Muscle layer of duodenum (tissue), 2 donors: ENCODE measurements around the gene SND1.

Experiments
- H3K27ac ChIP-seq: one replicate; pipeline ENCODE4 v1.7.0; 2013; ENCODE audit warnings: mild to moderate bottlenecking, low read length
- H3K27me3 ChIP-seq: one replicate; pipeline ENCODE4 v1.7.0; 2013; ENCODE audit warnings: low read depth, mild to moderate bottlenecking, control low read depth, low read length
- H3K36me3 ChIP-seq, 2 donors: one replicate each; pipeline ENCODE4 v1.7.0; 2013; ENCODE audit warnings: low read length in 2 of 2, control low read depth in 1 of 2, mild to moderate bottlenecking in 1 of 2; ENCODE audit not compliant: insufficient read depth in 2 of 2, control insufficient read depth in 1 of 2
- H3K4me1 ChIP-seq, 2 donors: one replicate each; pipeline ENCODE4 v1.7.0; 2013; ENCODE audit warnings: low read length in 2 of 2, mild to moderate bottlenecking in 2 of 2, control low read depth in 1 of 2, moderate library complexity in 1 of 2; ENCODE audit not compliant: insufficient read depth in 2 of 2, control insufficient read depth in 1 of 2
- H3K4me3 ChIP-seq, 2 donors: one replicate each; pipeline ENCODE4 v1.7.0; 2013; ENCODE audit warnings: low read length in 2 of 2, low read depth in 1 of 2, mild to moderate bottlenecking in 1 of 2
- H3K9me3 ChIP-seq, 2 donors: one replicate each; pipeline ENCODE4 v1.7.0; 2013; ENCODE audit warnings: low read length in 2 of 2, control low read depth in 1 of 2, mild to moderate bottlenecking in 1 of 2; ENCODE audit not compliant: control insufficient read depth in 1 of 2
- donor health status: healthy.

Gene SND1

GRCh38 chr7:128121711-128122530 is 469.9 kb downstream of the SND1 start:
- H3K36me3 ChIP-seq = no peaks in the 10 kb centered on the region
- H3K27me3 ChIP-seq = peaks cover 3% of the 10 kb centered on the region
- H3K4me3 ChIP-seq = no peak overlapping the region
- no peak overlapping the region for H3K27ac ChIP-seq
- H3K4me1 ChIP-seq = no peaks in the 10 kb centered on the region
- no peaks in the 10 kb centered on the region for H3K9me3 ChIP-seq

GRCh38 chr7:128122576-128123290 is 470.7 kb downstream of the SND1 start:
- Histone ChIP-seq H3K36me3 (no peaks in the 10 kb centered on the region), H3K4me1 (no peaks in the 10 kb centered on the region), H3K27ac (no peak overlapping the region), H3K4me3 (no peak overlapping the region), H3K27me3 (peaks cover 3% of the 10 kb centered on the region), H3K9me3 (no peaks in the 10 kb centered on the region)

DNA sequence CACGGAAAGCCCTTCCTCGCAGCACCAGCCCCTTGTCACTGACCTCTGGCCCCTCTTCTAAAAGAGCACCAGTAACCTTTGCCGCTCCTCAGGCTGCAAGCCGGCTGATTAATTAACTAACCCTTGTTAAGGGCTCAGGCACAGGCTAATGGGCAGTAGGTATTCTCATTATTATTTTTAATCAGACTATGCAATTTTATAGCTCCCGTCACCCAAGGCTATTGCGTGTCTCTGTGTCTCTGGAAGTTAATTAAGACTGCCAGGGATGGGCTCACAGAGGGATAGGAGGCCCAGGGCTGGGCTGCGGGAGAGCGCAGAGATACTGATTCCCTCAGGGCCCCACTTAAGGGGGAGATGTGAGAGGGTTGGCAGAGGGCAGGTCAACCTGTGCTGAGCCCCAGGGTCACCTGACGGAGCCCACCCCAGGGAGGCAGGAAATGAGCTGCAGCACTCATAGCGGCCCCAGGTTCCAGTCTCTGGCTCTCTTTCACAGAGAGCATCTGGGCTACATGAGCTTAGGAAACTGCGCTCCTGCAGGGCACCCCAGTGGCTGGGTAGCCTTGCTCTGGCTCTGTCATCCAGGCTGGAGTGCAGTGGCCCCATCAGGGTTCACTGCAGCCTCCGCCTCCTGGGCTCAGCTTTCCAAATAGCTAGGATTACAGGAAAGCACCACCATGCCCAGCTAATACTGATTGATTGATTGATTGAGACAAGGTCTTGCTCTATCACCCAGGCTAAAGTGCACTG is 471.5 kb downstream of the SND1 start:
- no peaks in the 10 kb centered on the region for H3K4me1 ChIP-seq
- peaks cover 3% of the 10 kb centered on the region for H3K27me3 ChIP-seq
- H3K36me3 ChIP-seq = no peaks in the 10 kb centered on the region

DNA sequence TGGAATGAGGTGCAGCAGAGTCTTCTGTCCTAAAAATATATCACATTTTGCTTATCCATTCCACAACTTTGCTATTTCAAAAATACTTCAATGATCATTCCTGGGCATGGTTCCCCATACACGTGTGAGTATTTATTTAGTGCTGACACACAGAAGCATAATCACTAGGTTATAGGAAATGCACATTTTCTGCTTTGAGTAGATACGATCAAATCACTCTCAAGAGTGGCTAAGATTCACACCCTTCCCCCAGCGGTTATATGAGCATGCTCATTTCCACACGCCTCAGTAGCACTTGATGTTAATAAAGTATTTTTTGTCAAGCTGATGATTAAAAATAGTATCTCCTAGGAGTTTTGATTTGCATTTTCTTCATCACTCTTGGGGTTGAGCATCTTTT is 472.8 kb downstream of the SND1 start:
- Histone ChIP-seq H3K27me3 (peaks cover 3% of the 10 kb centered on the region), H3K27ac (no peak overlapping the region), H3K4me3 (no peak overlapping the region), H3K36me3 (no peaks in the 10 kb centered on the region), H3K4me1 (no peaks in the 10 kb centered on the region), H3K9me3 (no peaks in the 10 kb centered on the region)

More for the DNA sequence above, 471.5 kb downstream of the SND1 start:
- Histone ChIP-seq H3K9me3 (no peaks in the 10 kb centered on the region), H3K27ac (no peak overlapping the region), H3K4me3 (no peak overlapping the region)

GRCh38 chr7:128125816-128126215 is 473.8 kb downstream of the SND1 start:
- Histone ChIP-seq H3K4me1 (no peaks in the 10 kb centered on the region), H3K36me3 (no peaks in the 10 kb centered on the region), H3K27me3 (peaks cover 3% of the 10 kb centered on the region), H3K4me3 (no peak overlapping the region), H3K9me3 (no peaks in the 10 kb centered on the region), H3K27ac (no peak overlapping the region)

- H3K4me3 ChIP-seq = no peak overlapping the region
- H3K27me3 ChIP-seq = peaks cover 7% of the 10 kb centered on the region
- no peaks in the 10 kb centered on the region for H3K9me3 ChIP-seq
- no peak overlapping the region for H3K27ac ChIP-seq
- no peaks in the 10 kb centered on the region for H3K36me3 ChIP-seq
- no peaks in the 10 kb centered on the region for H3K4me1 ChIP-seq
These were observed 476.4 kb downstream of the SND1 start for GRCh38 chr7:128128401-128128800.

GRCh38 chr7:128129224-128129864 is 477.4 kb downstream of the SND1 start:
- Histone ChIP-seq H3K27ac (no peak overlapping the region), H3K4me3 (no peak overlapping the region), H3K4me1 (peaks cover 0 to 2% of the 10 kb centered on the region in 2 donors), H3K36me3 (no peaks in the 10 kb centered on the region), H3K27me3 (peaks cover 10% of the 10 kb centered on the region), H3K9me3 (no peaks in the 10 kb centered on the region)

DNA sequence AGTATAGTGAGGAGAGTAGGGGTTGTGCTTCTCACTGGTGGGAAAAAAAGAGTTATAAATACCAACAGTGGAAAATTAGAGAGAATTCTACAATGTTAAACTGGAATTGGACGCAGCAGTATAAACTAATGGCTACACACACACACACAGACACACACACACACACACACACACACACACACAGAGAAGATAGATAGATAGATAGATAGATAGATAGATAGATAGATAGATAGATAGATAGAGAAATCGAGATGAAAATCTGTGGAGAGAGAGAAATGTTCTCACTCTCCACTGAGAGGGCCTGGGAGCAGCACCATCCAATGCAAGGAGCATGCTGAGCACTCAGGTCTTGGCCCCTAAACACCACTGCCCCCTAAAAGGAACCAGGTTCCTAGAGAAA is 479.1 kb downstream of the SND1 start:
- Histone ChIP-seq H3K27ac (no peak overlapping the region), H3K27me3 (peaks cover 23% of the 10 kb centered on the region), H3K4me1 (peaks cover 0 to 17% of the 10 kb centered on the region in 2 donors), H3K36me3 (no peaks in the 10 kb centered on the region), H3K9me3 (no peaks in the 10 kb centered on the region), H3K4me3 (no peak overlapping the region)

DNA sequence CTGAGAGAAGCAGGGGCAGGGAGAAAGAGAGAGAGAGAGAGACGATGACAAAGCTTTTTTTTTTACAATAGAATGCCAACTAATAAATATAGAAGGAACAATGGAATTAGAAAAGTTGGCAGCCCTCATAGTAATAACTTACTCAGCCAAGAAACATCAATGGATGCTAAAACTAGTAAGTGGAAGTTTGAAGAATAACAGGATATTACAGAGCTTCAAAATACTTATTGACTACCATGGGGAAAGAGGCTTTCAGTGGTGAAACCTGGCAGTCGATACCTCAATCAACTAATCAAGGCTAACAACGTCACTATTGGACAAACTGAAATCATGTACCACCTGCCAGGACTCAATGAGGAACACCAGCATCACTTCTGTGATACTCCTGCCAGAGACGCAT is 479.7 kb downstream of the SND1 start:
- H3K36me3 ChIP-seq = no peaks in the 10 kb centered on the region
- peaks cover 27% of the 10 kb centered on the region for H3K27me3 ChIP-seq
- H3K27ac ChIP-seq = no peak overlapping the region
- H3K4me3 ChIP-seq = no peak overlapping the region
- peaks cover 0 to 20% of the 10 kb centered on the region in 2 donors for H3K4me1 ChIP-seq
- H3K9me3 ChIP-seq = no peaks in the 10 kb centered on the region

DNA sequence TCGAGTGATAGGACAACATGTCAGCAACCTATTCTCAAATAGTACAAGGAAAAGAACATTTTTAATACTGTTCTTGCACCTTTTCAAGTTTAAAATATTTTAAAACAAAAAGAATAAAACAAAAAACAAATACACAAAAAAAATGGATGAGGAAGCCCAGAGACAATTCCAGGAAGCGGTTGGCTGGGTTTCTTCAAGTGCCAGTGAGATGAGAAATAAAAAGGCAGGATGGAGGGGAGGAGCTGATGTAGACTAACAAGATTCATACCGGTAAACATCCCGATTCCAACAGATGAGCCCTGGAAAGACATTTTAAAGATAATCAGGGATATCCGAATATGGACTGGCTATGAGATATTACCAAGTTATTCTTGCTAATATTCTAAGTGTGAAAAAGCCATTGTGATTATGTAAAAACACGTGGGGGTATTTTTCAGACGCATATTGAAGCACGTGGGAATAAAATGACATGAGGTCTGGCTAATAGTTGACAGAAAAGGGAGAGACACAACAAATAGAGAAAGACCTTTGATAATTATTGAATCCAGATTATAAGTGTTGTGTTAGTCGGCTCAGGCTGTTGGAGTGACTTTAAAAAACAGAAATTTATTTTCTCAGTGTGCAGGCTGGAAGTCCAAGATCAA is 480.6 kb downstream of the SND1 start:
- Histone ChIP-seq H3K4me3 (no peak overlapping the region), H3K36me3 (no peaks in the 10 kb centered on the region), H3K27ac (no peak overlapping the region), H3K9me3 (no peaks in the 10 kb centered on the region), H3K4me1 (peaks cover 0 to 20% of the 10 kb centered on the region in 2 donors), H3K27me3 (peaks cover 27% of the 10 kb centered on the region)
